IMR-90 (cell line): ENCODE data around the gene RAB9B. TPM values are rescaled to one million over a fixed set of nuclear protein-coding genes. Genes with fewer than 3 reads are reported as not detected.

Source experiments
- ATAC-seq: fragments of 200-7000 bp; cut with Tn5 transposase; 2 replicates; pipeline ENCODE4 v1.9.1; 2020; ENCODE audit warnings: low read depth, mild to moderate bottlenecking, moderate library complexity
- BruUV-seq: library from RNA; stranded (reverse); fragments of 400-500 nt; replicated peaks from 2 replicates; lab custom pipeline; 2021; lab: Mats Ljungman, UMichigan
- CTCF ChIA-PET: fragments of 300-600 bp; formaldehyde crosslinking; extraction: SDS; loops from one replicate; lab custom pipeline; 2021; ENCODE audit warnings: antibody characterized with exemption; lab: Yijun Ruan, JAX
- POLR2A ChIA-PET: fragments of 300-600 bp; sonication (Branson Sonifier 250); formaldehyde crosslinking; loops from one replicate; lab custom pipeline; 2022; ENCODE audit warnings: antibody characterized with exemption; ENCODE audit not compliant: unreplicated experiment; lab: Charles Lee
- DNase-seq: peaks from one replicate; pipeline ENCODE4 v3.0.0; 2013
- H2AFZ ChIP-seq: replicated peaks from 2 replicates; pipeline ENCODE3; 2013; ENCODE audit warnings: low read length, mild to moderate bottlenecking; ENCODE audit not compliant: poor library complexity
- H2AK5ac ChIP-seq: 2 replicates; pipeline ENCODE4 v1.6.1; 2013; ENCODE audit warnings: low read depth, low read length, inconsistent platforms
- H2AK9ac ChIP-seq: replicated peaks from 2 replicates; pipeline ENCODE3; 2013; ENCODE audit warnings: mild to moderate bottlenecking, low read depth, low read length, moderate library complexity; ENCODE audit not compliant: poor library complexity
- H2BK120ac ChIP-seq: 2 replicates; pipeline ENCODE4 v1.6.1; 2013; ENCODE audit warnings: low read depth, low read length, inconsistent platforms
- H2BK15ac ChIP-seq: 3 replicates; pipeline ENCODE4 v1.6.1; 2013; ENCODE audit warnings: low read depth, low read length, inconsistent platforms
- H2BK20ac ChIP-seq: 2 replicates; pipeline ENCODE4 v1.6.1; 2013; ENCODE audit warnings: low read depth, mild to moderate bottlenecking, inconsistent platforms, low read length, moderate library complexity
- H2BK5ac ChIP-seq: 2 replicates; pipeline ENCODE4 v1.6.1; 2013; ENCODE audit warnings: mild to moderate bottlenecking, low read depth, low read length, inconsistent platforms; ENCODE audit not compliant: poor library complexity, severe bottlenecking
- H3K14ac ChIP-seq: replicated peaks from 2 replicates; pipeline ENCODE4 v1.6.1; 2013; ENCODE audit warnings: low read depth, low read length, inconsistent platforms
- H3K18ac ChIP-seq: 2 replicates; pipeline ENCODE4 v1.6.1; 2013; ENCODE audit warnings: low read depth, low read length, control low read depth
- H3K23ac ChIP-seq: 2 replicates; pipeline ENCODE4 v1.6.1; 2013; ENCODE audit warnings: low read depth, low read length, inconsistent platforms
- H3K27ac ChIP-seq: 2 replicates; pipeline ENCODE4 v1.5.1; 2013; ENCODE audit warnings: mild to moderate bottlenecking, control low read depth, low read length; ENCODE audit not compliant: insufficient read depth
- H3K27me3 ChIP-seq: 2 replicates; pipeline ENCODE4 v1.6.1; 2013; ENCODE audit warnings: low read length; ENCODE audit not compliant: control insufficient read depth, insufficient read depth
- H3K36me3 ChIP-seq: 2 replicates; pipeline ENCODE4 v1.6.1; 2013; ENCODE audit warnings: low read length, mixed read lengths; ENCODE audit not compliant: control insufficient read depth, insufficient read depth
- H3K4ac ChIP-seq: 2 replicates; pipeline ENCODE4 v1.6.1; 2013; ENCODE audit warnings: low read depth, low read length, inconsistent platforms
- H3K4me1 ChIP-seq: 2 replicates; pipeline ENCODE4 v1.6.1; 2013; ENCODE audit warnings: low read length, mixed read lengths; ENCODE audit not compliant: control insufficient read depth, insufficient read depth
- H3K4me2 ChIP-seq: 2 replicates; pipeline ENCODE4 v1.6.1; 2013; ENCODE audit warnings: low read depth, mild to moderate bottlenecking, control low read depth, low read length, moderate library complexity
- H3K4me3 ChIP-seq: 2 replicates; pipeline ENCODE4 v1.5.1; 2013; ENCODE audit warnings: low read depth, mild to moderate bottlenecking, control low read depth, low read length, moderate library complexity; ENCODE audit not compliant: insufficient read depth
- H3K56ac ChIP-seq: 2 replicates; pipeline ENCODE4 v1.6.1; 2013; ENCODE audit warnings: low read length, inconsistent platforms; ENCODE audit not compliant: insufficient read depth; ENCODE audit errors: extremely low read depth
- H3K79me1 ChIP-seq, 2 experiments: 2 replicates each; pipeline ENCODE4 v1.6.1; 2013; ENCODE audit warnings: low read length in 2 of 2, inconsistent platforms in 1 of 2, low read depth in 1 of 2
- H3K9ac ChIP-seq: 2 replicates; pipeline ENCODE4 v1.6.1; 2013; ENCODE audit warnings: low read depth, low read length, control low read depth
- H3K9me1 ChIP-seq: 2 replicates; pipeline ENCODE4 v1.6.1; 2013; ENCODE audit warnings: low read length, inconsistent platforms; ENCODE audit not compliant: insufficient read depth
- H3K9me3 ChIP-seq: 2 replicates; pipeline ENCODE4 v1.6.1; 2013; ENCODE audit warnings: low read length; ENCODE audit not compliant: control insufficient read depth, insufficient read depth
- H4K20me1 ChIP-seq: 2 replicates; pipeline ENCODE4 v1.6.1; 2013; ENCODE audit warnings: low read length, inconsistent platforms; ENCODE audit not compliant: insufficient read depth
- H4K5ac ChIP-seq: 2 replicates; pipeline ENCODE4 v1.6.1; 2013; ENCODE audit warnings: mild to moderate bottlenecking, low read depth, low read length, control low read depth
- H4K8ac ChIP-seq, 2 experiments: 2 replicates each; pipeline ENCODE4 v1.6.1; 2013; ENCODE audit warnings: low read depth in 2 of 2, low read length in 2 of 2, control low read depth in 1 of 2, inconsistent platforms in 1 of 2
- H4K91ac ChIP-seq: 2 replicates; pipeline ENCODE4 v1.6.1; 2013; ENCODE audit warnings: low read depth, low read length, inconsistent platforms; ENCODE audit not compliant: insufficient read depth
- CEBPB ChIP-seq: IDR thresholded peaks from 2 replicates; pipeline ENCODE4 v1.6.1; 2012; ENCODE audit warnings: low read depth, low read length, improper control_type of control experiment
- CHD1 ChIP-seq: IDR thresholded peaks from 2 replicates; pipeline ENCODE4 v1.6.1; 2012; ENCODE audit warnings: low read depth, low read length, improper control_type of control experiment
- FOS ChIP-seq: fragments of 150-350 bp; IDR thresholded peaks from 2 replicates; pipeline ENCODE4 v1.6.1; 2016; ENCODE audit warnings: low read depth, low read length
- MXI1 ChIP-seq: IDR thresholded peaks from 2 replicates; pipeline ENCODE4 v1.6.1; 2012; ENCODE audit warnings: low read depth, mild to moderate bottlenecking, low read length, moderate library complexity, borderline replicate concordance
- NFE2L2 ChIP-seq: fragments of 150-350 bp; IDR thresholded peaks from 2 replicates; pipeline ENCODE4 v1.6.1; 2016; ENCODE audit warnings: low read depth, mild to moderate bottlenecking, low read length
- POLR2A ChIP-seq: IDR thresholded peaks from 2 replicates; pipeline ENCODE4 v1.6.1; 2012; ENCODE audit warnings: mild to moderate bottlenecking, low read depth, low read length
- RAD21 ChIP-seq: IDR thresholded peaks from 2 replicates; pipeline ENCODE4 v1.6.1; 2012; ENCODE audit warnings: low read length, improper control_type of control experiment
- RCOR1 ChIP-seq: IDR thresholded peaks from 2 replicates; pipeline ENCODE4 v1.6.1; 2012; ENCODE audit warnings: mild to moderate bottlenecking, low read length, improper control_type of control experiment; ENCODE audit not compliant: insufficient replicate concordance
- SMC3 ChIP-seq: fragments of 150-350 bp; IDR thresholded peaks from 2 replicates; pipeline ENCODE4 v1.6.1; 2016; ENCODE audit warnings: low read depth, mild to moderate bottlenecking, antibody characterized with exemption, low read length, moderate library complexity
- WGBS, 2 experiments: methylation state at CpG; one replicate each; pipeline versions ENCODE4 v1.1.5 to v1.1.7; 2013; ENCODE audit warnings: missing lambda C conversion rate in 2 of 2; ENCODE audit not compliant: insufficient read length in 1 of 2; ENCODE audit errors: extremely low coverage in 2 of 2; 5-methylcytosine and 5-hydroxymethylcytosine counted together
- dilution Hi-C: fragments of 300-500 bp; cut with HindIII; formaldehyde crosslinking; loops from one replicate; pipeline ENCODE4 v1.14.3; 2018; ENCODE audit warnings: low sequenced_read_pairs; ENCODE audit not compliant: unreplicated experiment
- in situ Hi-C: fragments of 300-500 bp; cut with MboI; formaldehyde crosslinking; loops from 3 replicates; pipeline ENCODE4 v1.14.3; 2019; ENCODE audit warnings: low sequenced_read_pairs, inconsistent platforms, mixed read lengths
- intact Hi-C: fragments of 100-400 bp; cut with micrococcal nuclease; formaldehyde crosslinking; loops from 2 replicates; pipeline ENCODE4 v1.10.0; 2022
- polyA plus RNA-seq, 3 experiments: library from polyadenylated mRNA; depleted of rRNA; stranded (reverse); fragments of >200 nt; gene quantifications; 2 replicates each; pipeline ENCODE4 v1.2.3, GENCODE V29; 2012; ENCODE audit warnings: low replicate concordance in 1 of 3
- total RNA-seq: library from RNA; depleted of rRNA; stranded (reverse); fragments of >200 nt; gene quantifications from 2 replicates; pipeline ENCODE4 v1.2.3, GENCODE V29; 2012
- TF ChIP-seq, protein P1 (sequence below): fragments of 150-350 bp; IDR thresholded peaks from 2 replicates; pipeline ENCODE4 v1.6.1; 2016; ENCODE audit warnings: low read depth, mild to moderate bottlenecking, low read length, moderate library complexity, borderline replicate concordance
- TF ChIP-seq, protein P2 (sequence below): fragments of 150-350 bp; IDR thresholded peaks from 2 replicates; pipeline ENCODE4 v1.6.1; 2017; ENCODE audit warnings: mild to moderate bottlenecking, antibody characterized with exemption, low read length, low read depth
- TF ChIP-seq, protein P3 (sequence below): conservative IDR thresholded peaks from 2 replicates; pipeline ENCODE4 v1.5.1; 2012; ENCODE audit warnings: mild to moderate bottlenecking, low read depth, low read length, improper control_type of control experiment

RAB9B gene
- total and polyA plus RNA-seq, 2 of the 4 experiments (the other 2 are of a cell fraction): 0.58 to 0.90 TPM

- Histone ChIP-seq H3K9me3 (no peaks in the 10 kb centered on the region), H3K14ac (no peak overlapping the region), H4K5ac (no peak overlapping the region), H2BK20ac (no peak overlapping the region), H3K9me1 (no peaks in the 10 kb centered on the region), H3K23ac (no peak overlapping the region), H2BK15ac (no peak overlapping the region), H2AFZ (peak overlapping the region; percentile 23), H2AK9ac (no peak overlapping the region), H2BK120ac (no peak overlapping the region), H3K56ac (no peak overlapping the region), H2BK5ac (no peak overlapping the region), H3K4me2 (no peak overlapping the region), H4K8ac (no peak overlapping the region), H3K18ac (no peak overlapping the region), H4K20me1 (no peaks in the 10 kb centered on the region), H3K4ac (no peak overlapping the region), H4K91ac (no peak overlapping the region), H3K27me3 (peaks cover 32% of the 10 kb centered on the region), H3K4me3 (no peak overlapping the region), H3K79me1 (no peaks in the 10 kb centered on the region), H3K9ac (no peak overlapping the region), H3K4me1 (no peaks in the 10 kb centered on the region), H3K36me3 (no peaks in the 10 kb centered on the region), H2AK5ac (no peak overlapping the region), H3K27ac (no peak overlapping the region)
- ChIA-PET POLR2A (no interaction called here), CTCF (interaction anchor here (0.5 to 1.3 kb wide), 5 partner anchors 81 to 411 kb away, joined by 3 to 4 read pairs (median 3); no protein-coding TSS in a partner anchor)
- BruUV-seq: no TSS peak
- DNase-seq: peak; percentile 52
- 31% methylated on average over 3 of the region's 6 CpGs; no CpG with 5 or more reads in 1 of the 2 experiments for WGBS, 2 experiments
- intact Hi-C loops (loop anchor here (1.0 to 2.0 kb wide), 3 partner anchors 63 to 241 kb away; no protein-coding TSS in a partner anchor), dilution Hi-C loops (no loop called here), in situ Hi-C loops (no loop called here)
- TF ChIP-seq, protein P1, sequence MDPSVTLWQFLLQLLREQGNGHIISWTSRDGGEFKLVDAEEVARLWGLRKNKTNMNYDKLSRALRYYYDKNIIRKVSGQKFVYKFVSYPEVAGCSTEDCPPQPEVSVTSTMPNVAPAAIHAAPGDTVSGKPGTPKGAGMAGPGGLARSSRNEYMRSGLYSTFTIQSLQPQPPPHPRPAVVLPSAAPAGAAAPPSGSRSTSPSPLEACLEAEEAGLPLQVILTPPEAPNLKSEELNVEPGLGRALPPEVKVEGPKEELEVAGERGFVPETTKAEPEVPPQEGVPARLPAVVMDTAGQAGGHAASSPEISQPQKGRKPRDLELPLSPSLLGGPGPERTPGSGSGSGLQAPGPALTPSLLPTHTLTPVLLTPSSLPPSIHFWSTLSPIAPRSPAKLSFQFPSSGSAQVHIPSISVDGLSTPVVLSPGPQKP: no peak
- TF ChIP-seq, protein P2, sequence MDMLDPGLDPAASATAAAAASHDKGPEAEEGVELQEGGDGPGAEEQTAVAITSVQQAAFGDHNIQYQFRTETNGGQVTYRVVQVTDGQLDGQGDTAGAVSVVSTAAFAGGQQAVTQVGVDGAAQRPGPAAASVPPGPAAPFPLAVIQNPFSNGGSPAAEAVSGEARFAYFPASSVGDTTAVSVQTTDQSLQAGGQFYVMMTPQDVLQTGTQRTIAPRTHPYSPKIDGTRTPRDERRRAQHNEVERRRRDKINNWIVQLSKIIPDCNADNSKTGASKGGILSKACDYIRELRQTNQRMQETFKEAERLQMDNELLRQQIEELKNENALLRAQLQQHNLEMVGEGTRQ: no peak
- no peak for TF ChIP-seq MXI1
- no peak for TF ChIP-seq CEBPB
- TF ChIP-seq CHD1: no peak
- no peak for TF ChIP-seq NFE2L2
- TF ChIP-seq SMC3: peak; percentile 53
- TF ChIP-seq, protein P3, sequence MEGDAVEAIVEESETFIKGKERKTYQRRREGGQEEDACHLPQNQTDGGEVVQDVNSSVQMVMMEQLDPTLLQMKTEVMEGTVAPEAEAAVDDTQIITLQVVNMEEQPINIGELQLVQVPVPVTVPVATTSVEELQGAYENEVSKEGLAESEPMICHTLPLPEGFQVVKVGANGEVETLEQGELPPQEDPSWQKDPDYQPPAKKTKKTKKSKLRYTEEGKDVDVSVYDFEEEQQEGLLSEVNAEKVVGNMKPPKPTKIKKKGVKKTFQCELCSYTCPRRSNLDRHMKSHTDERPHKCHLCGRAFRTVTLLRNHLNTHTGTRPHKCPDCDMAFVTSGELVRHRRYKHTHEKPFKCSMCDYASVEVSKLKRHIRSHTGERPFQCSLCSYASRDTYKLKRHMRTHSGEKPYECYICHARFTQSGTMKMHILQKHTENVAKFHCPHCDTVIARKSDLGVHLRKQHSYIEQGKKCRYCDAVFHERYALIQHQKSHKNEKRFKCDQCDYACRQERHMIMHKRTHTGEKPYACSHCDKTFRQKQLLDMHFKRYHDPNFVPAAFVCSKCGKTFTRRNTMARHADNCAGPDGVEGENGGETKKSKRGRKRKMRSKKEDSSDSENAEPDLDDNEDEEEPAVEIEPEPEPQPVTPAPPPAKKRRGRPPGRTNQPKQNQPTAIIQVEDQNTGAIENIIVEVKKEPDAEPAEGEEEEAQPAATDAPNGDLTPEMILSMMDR: peak; percentile 57
- TF ChIP-seq RCOR1: no peak
- no peak for TF ChIP-seq POLR2A
- peak; percentile 64 for TF ChIP-seq RAD21
- no peak for TF ChIP-seq FOS
- peak; percentile 90 for ATAC-seq
Observed at GRCh38 chrX:103774070-103774642, 57.9 kb downstream of the RAB9B start.
